Measurements from ENCODE around the gene TMCC2. TPM values are rescaled to one million over a fixed set of nuclear protein-coding genes. Genes with fewer than 3 reads are reported as not detected.

TMCC2 gene
- total RNA-seq, 1 experiment from 2014 or later, result 2.7 TPM

DNA sequence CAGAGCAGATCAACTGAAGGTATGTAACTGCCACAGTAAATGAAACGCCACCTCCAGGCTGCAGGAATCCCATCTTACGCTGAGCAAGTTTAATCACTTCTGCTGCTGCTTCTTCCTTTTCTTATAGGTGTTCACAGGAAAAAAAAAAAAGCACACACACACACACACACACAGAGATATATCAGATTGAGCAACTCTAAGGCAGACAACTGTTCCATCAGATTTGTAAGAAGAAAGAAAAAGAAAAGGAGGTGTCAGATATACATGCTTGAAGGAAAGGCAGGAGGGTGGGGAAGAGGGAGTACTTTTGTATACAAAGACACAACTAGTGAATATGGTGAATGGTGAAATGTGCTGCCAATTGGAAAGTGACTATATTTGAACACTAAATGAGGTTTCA is 44.8 kb upstream of the TMCC2 start:
- H3K9me2 ChIP-seq (ENCODE audit: insufficient read depth), result no peaks in the 10 kb centered on the region
- H3K27me3 ChIP-seq (ENCODE audit: insufficient read depth, low read length), result no peaks in the 10 kb centered on the region
- intact Hi-C loops (cut with micrococcal nuclease), result no loop called here
- peaks cover 5 to 9% of the 10 kb centered on the region in 2 experiments; a peak in 3 of 4 replicates for H3K4me1 ChIP-seq (ENCODE audit: control insufficient read depth in 1 of 2, insufficient read depth in 2 of 2, low read length in 2 of 2)
- H4K20me1 ChIP-seq (ENCODE audit: insufficient read depth), result no peaks in the 10 kb centered on the region
- TF ChIP-seq SP1 (IDR thresholded peaks at IDR 0.05; ENCODE audit: low read depth) (no peak), RAD21 (IDR thresholded peaks at IDR 0.05; ENCODE audit: low read depth) (no peak), FOSL1 (IDR thresholded peaks at IDR 0.05; ENCODE audit: low read depth) (no peak), SRF (IDR thresholded peaks at IDR 0.05; ENCODE audit: low read depth) (no peak), YY1 (IDR thresholded peaks at IDR 0.05; ENCODE audit: extremely low read depth, insufficient replicate concordance, low read depth, low read length) (no peak), POLR2A (IDR thresholded peaks at IDR 0.05; ENCODE audit: borderline replicate concordance, extremely low read depth, insufficient read depth, insufficient read length) (no peak), SIN3A (IDR thresholded peaks at IDR 0.05; ENCODE audit: low read depth) (no peak), ZFX (IDR thresholded peaks at IDR 0.05) (no peak), CEBPB (IDR thresholded peaks at IDR 0.05; ENCODE audit: low read depth) (no peak), ZNF274 (IDR thresholded peaks at IDR 0.05; ENCODE audit: low read depth, low read length) (no peak), POLR2AphosphoS5 (IDR thresholded peaks at IDR 0.05; ENCODE audit: low read depth, low read length) (no peak), TCF7L2 (IDR thresholded peaks at IDR 0.05; ENCODE audit: borderline replicate concordance, extremely low read depth, insufficient read depth, insufficient read length) (no peak), EGR1 (IDR thresholded peaks at IDR 0.05; ENCODE audit: low read depth) (no peak), EZH2phosphoT487 (IDR thresholded peaks at IDR 0.05; ENCODE audit: borderline replicate concordance) (no peak)
- TF ChIP-seq, protein P1, sequence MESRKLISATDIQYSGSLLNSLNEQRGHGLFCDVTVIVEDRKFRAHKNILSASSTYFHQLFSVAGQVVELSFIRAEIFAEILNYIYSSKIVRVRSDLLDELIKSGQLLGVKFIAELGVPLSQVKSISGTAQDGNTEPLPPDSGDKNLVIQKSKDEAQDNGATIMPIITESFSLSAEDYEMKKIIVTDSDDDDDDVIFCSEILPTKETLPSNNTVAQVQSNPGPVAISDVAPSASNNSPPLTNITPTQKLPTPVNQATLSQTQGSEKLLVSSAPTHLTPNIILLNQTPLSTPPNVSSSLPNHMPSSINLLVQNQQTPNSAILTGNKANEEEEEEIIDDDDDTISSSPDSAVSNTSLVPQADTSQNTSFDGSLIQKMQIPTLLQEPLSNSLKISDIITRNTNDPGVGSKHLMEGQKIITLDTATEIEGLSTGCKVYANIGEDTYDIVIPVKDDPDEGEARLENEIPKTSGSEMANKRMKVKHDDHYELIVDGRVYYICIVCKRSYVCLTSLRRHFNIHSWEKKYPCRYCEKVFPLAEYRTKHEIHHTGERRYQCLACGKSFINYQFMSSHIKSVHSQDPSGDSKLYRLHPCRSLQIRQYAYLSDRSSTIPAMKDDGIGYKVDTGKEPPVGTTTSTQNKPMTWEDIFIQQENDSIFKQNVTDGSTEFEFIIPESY (IDR thresholded peaks at IDR 0.05; ENCODE audit: extremely low read depth, insufficient replicate concordance, low read length), result no peak
- TF ChIP-seq, protein P2, sequence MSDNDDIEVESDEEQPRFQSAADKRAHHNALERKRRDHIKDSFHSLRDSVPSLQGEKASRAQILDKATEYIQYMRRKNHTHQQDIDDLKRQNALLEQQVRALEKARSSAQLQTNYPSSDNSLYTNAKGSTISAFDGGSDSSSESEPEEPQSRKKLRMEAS (IDR thresholded peaks at IDR 0.05), result no peak
- TF ChIP-seq, protein P3, sequence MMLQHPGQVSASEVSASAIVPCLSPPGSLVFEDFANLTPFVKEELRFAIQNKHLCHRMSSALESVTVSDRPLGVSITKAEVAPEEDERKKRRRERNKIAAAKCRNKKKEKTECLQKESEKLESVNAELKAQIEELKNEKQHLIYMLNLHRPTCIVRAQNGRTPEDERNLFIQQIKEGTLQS (IDR thresholded peaks at IDR 0.05), result no peak
- TF ChIP-seq, protein P4, sequence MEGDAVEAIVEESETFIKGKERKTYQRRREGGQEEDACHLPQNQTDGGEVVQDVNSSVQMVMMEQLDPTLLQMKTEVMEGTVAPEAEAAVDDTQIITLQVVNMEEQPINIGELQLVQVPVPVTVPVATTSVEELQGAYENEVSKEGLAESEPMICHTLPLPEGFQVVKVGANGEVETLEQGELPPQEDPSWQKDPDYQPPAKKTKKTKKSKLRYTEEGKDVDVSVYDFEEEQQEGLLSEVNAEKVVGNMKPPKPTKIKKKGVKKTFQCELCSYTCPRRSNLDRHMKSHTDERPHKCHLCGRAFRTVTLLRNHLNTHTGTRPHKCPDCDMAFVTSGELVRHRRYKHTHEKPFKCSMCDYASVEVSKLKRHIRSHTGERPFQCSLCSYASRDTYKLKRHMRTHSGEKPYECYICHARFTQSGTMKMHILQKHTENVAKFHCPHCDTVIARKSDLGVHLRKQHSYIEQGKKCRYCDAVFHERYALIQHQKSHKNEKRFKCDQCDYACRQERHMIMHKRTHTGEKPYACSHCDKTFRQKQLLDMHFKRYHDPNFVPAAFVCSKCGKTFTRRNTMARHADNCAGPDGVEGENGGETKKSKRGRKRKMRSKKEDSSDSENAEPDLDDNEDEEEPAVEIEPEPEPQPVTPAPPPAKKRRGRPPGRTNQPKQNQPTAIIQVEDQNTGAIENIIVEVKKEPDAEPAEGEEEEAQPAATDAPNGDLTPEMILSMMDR (IDR thresholded peaks at IDR 0.05 in 2 of 3, conservative IDR thresholded peaks at IDR 0.05 in 1 of 3; ENCODE audit: borderline replicate concordance in 1 of 3, insufficient read depth in 1 of 3, low read depth in 2 of 3, low read length in 2 of 3), result no peak
- TF ChIP-seq, protein P5, sequence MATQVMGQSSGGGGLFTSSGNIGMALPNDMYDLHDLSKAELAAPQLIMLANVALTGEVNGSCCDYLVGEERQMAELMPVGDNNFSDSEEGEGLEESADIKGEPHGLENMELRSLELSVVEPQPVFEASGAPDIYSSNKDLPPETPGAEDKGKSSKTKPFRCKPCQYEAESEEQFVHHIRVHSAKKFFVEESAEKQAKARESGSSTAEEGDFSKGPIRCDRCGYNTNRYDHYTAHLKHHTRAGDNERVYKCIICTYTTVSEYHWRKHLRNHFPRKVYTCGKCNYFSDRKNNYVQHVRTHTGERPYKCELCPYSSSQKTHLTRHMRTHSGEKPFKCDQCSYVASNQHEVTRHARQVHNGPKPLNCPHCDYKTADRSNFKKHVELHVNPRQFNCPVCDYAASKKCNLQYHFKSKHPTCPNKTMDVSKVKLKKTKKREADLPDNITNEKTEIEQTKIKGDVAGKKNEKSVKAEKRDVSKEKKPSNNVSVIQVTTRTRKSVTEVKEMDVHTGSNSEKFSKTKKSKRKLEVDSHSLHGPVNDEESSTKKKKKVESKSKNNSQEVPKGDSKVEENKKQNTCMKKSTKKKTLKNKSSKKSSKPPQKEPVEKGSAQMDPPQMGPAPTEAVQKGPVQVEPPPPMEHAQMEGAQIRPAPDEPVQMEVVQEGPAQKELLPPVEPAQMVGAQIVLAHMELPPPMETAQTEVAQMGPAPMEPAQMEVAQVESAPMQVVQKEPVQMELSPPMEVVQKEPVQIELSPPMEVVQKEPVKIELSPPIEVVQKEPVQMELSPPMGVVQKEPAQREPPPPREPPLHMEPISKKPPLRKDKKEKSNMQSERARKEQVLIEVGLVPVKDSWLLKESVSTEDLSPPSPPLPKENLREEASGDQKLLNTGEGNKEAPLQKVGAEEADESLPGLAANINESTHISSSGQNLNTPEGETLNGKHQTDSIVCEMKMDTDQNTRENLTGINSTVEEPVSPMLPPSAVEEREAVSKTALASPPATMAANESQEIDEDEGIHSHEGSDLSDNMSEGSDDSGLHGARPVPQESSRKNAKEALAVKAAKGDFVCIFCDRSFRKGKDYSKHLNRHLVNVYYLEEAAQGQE (IDR thresholded peaks at IDR 0.05; ENCODE audit: low read depth), result no peak
- CTCF ChIA-PET, result no interaction called here
- no peak overlapping the region for H3K4me2 ChIP-seq (ENCODE audit: low read length)
- H3K79me2 ChIP-seq (ENCODE audit: insufficient read depth, low read length), result peaks cover 2% of the 10 kb centered on the region; the same call in 1 of the 2 replicates
- BruUV-seq (replicated peaks), result no TSS peak
- no peak for ATAC-seq
- no peak overlapping the region for H3K4me3 ChIP-seq (replicated peaks in 1 of 2; ENCODE audit: low read depth in 1 of 2, low read length in 2 of 2)
- no peaks in the 10 kb centered on the region for H3K9me3 ChIP-seq (ENCODE audit: control insufficient read depth in 1 of 2, insufficient read depth in 1 of 2, low read depth in 1 of 2, low read length in 2 of 2)
- POLR2A ChIA-PET, result no interaction called here
- no peak for DNase-seq (ENCODE audit: low read depth, low spot score)
- H3K27ac ChIP-seq (ENCODE audit: low read depth, low read length), result no peak overlapping the region
- H2AFZ ChIP-seq (ENCODE audit: low read depth, low read length, poor library complexity, severe bottlenecking), result no peak overlapping the region
- RAD21 ChIA-PET (ENCODE audit: low non-redundant PET in 1 of 2, low total read pairs in 2 of 2, uncharacterized antibody in 2 of 2, unreplicated experiment in 2 of 2), result no interaction called here
- H3K9ac ChIP-seq (ENCODE audit: low read length), result no peak overlapping the region
- no peaks in the 10 kb centered on the region for H3K36me3 ChIP-seq (ENCODE audit: control insufficient read depth in 1 of 2, insufficient read depth in 2 of 2, low read length in 2 of 2)
